CD4-positive, alpha-beta T cell (primary cell): ENCODE measurements around the gene RUNX3. TPM values are rescaled to one million over a fixed set of nuclear protein-coding genes. Genes with fewer than 3 reads are reported as not detected.

Source experiments
- ATAC-seq: fragments of 200-7000 bp; cut with Tn5 transposase; one replicate; pipeline ENCODE4 v1.10.0; 2022; ENCODE audit warnings: mild to moderate bottlenecking; ENCODE audit not compliant: poor library complexity
- CTCF ChIA-PET: fragments of 350-600 bp; sonication (Branson Sonifier 250); formaldehyde crosslinking; loops from one replicate; lab custom pipeline; 2021; ENCODE audit warnings: antibody characterized with exemption, inconsistent platforms; lab: Charles Lee
- POLR2A ChIA-PET: fragments of 350-600 bp; sonication (Branson Sonifier 250); formaldehyde crosslinking; loops from one replicate; lab custom pipeline; 2021; ENCODE audit warnings: antibody characterized with exemption, inconsistent platforms; lab: Charles Lee
- DNase-seq, 14 experiments: peaks; one replicate each; pipeline ENCODE4 v3.0.0-alpha.2; 2013 to 2020; ENCODE audit warnings: mixed read lengths in 2 of 14
- H3K27ac ChIP-seq, 2 donors: one replicate each; pipeline versions ENCODE4 v1.5.1 to v1.7.0; 2013; ENCODE audit warnings: low read length in 2 of 2, low read depth in 1 of 2, mild to moderate bottlenecking in 1 of 2
- H3K27me3 ChIP-seq, 2 experiments: 1 replicate in 1 of 2; 2 replicates in 1 of 2; pipeline versions ENCODE4 v1.6.1 to v1.7.0; 2013; ENCODE audit warnings: low read length in 2 of 2, control low read depth in 1 of 2, mild to moderate bottlenecking in 1 of 2, moderate library complexity in 1 of 2; ENCODE audit not compliant: insufficient read depth in 2 of 2, control insufficient read depth in 1 of 2
- H3K36me3 ChIP-seq: one replicate; pipeline ENCODE4 v1.6.1; 2013; ENCODE audit warnings: low read length, control low read depth; ENCODE audit not compliant: insufficient read depth
- H3K4me1 ChIP-seq: one replicate; pipeline ENCODE4 v1.6.1; 2013; ENCODE audit warnings: low read length, control low read depth; ENCODE audit not compliant: insufficient read depth
- H3K4me3 ChIP-seq: one replicate; pipeline ENCODE4 v1.5.1; 2013; ENCODE audit warnings: mild to moderate bottlenecking, low read length, moderate library complexity
- H3K9me3 ChIP-seq, 2 experiments: 1 replicate in 1 of 2; 2 replicates in 1 of 2; pipeline versions ENCODE4 v1.6.1 to v1.7.0; 2013; ENCODE audit warnings: low read length in 2 of 2, mild to moderate bottlenecking in 2 of 2, control low read depth in 1 of 2, moderate library complexity in 1 of 2; ENCODE audit not compliant: control insufficient read depth in 1 of 2, insufficient read depth in 1 of 2
- H3K27ac Mint-ChIP-seq: one replicate; pipeline ENCODE4 v1.8.0; 2020; ENCODE audit warnings: mixed read lengths
- H3K27me3 Mint-ChIP-seq: one replicate; pipeline ENCODE4 v1.8.0; 2021; ENCODE audit warnings: mixed read lengths
- H3K36me3 Mint-ChIP-seq: one replicate; pipeline ENCODE4 v1.8.0; 2021; ENCODE audit warnings: low read depth, mixed read lengths
- H3K4me1 Mint-ChIP-seq: one replicate; pipeline ENCODE4 v1.8.0; 2021; ENCODE audit warnings: low read depth, mixed read lengths
- H3K4me3 Mint-ChIP-seq: one replicate; pipeline ENCODE4 v1.8.0; 2020; ENCODE audit warnings: mild to moderate bottlenecking, mixed read lengths
- H3K9me3 Mint-ChIP-seq: one replicate; pipeline ENCODE4 v1.8.0; 2020; ENCODE audit warnings: mixed read lengths
- intact Hi-C, 2 experiments: fragments of 100-400 bp; cut with DNase I in 1 of 2; cut with micrococcal nuclease in 1 of 2; formaldehyde crosslinking; loops; one replicate each; pipeline versions ENCODE4 v1.15.1 to v1.9.0; 2023 to 2025; cut with DNase I, micrococcal nuclease
- total RNA-seq, 174 experiments: library from RNA in 2 of 174; stranded (reverse) in 2 of 174; gene quantifications; one replicate each; pipeline ENCODE4 v1.2.3 and lab custom pipeline; 2021 to 2026
- TF ChIP-seq, protein P1 (sequence below): fragments of 200-600 bp; IDR thresholded peaks from one replicate; pipeline ENCODE4 v1.8.0; 2022; ENCODE audit warnings: antibody characterized with exemption, mild to moderate bottlenecking

RUNX3 gene
- total RNA-seq, 2 experiments from 2014 or later: 202 to 209 TPM

DNA sequence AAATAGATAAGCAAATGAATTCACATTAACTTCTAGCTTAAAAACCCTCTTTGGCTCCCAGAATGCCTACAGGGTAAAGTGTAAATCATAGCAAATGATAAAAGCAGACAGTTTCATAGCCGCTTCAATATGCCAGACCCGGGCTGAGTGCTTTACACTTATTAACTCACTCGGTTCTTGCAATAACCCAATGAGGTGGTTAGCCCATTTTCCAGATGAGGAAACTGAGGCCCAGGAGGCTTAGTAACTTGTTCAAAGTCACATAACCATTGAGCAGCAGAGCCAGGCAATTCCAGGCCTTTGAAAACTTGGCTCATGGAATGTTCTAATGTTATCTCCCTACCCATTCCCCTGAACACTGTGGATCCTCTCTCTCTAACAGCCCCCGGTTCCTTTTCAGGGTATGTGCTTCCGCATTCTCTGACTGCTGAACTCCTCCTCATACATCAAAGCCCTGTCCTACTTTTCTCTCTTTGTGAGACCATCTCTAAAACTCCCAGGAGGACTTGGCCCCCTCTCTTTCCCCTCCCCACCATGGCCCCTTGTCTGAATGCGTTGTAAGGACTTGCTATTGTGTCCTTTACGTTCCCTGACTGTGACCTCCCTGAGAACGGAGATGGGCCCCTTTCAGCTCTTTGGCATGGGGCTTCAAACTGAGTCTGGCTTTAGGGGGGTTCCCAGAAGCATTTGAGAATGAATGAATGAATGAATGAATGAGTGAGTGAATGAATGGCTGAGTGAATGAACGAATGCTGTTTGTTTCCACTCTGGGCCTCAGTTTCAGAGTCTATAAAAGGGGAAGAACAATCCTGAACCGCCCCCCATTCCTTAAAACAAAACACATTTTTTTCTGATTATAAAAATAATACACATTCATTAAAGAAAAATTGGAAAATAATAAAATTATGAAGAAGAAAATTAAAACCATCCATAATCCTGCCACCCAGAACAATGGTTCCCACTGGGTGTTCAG lies 15.6 kb upstream of the RUNX3 start:
- no peaks in the 10 kb centered on the region for H3K27me3 Mint-ChIP-seq
- TF ChIP-seq, protein P1, sequence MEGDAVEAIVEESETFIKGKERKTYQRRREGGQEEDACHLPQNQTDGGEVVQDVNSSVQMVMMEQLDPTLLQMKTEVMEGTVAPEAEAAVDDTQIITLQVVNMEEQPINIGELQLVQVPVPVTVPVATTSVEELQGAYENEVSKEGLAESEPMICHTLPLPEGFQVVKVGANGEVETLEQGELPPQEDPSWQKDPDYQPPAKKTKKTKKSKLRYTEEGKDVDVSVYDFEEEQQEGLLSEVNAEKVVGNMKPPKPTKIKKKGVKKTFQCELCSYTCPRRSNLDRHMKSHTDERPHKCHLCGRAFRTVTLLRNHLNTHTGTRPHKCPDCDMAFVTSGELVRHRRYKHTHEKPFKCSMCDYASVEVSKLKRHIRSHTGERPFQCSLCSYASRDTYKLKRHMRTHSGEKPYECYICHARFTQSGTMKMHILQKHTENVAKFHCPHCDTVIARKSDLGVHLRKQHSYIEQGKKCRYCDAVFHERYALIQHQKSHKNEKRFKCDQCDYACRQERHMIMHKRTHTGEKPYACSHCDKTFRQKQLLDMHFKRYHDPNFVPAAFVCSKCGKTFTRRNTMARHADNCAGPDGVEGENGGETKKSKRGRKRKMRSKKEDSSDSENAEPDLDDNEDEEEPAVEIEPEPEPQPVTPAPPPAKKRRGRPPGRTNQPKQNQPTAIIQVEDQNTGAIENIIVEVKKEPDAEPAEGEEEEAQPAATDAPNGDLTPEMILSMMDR: no peak
- peaks cover 18% of the 10 kb centered on the region for H3K4me1 Mint-ChIP-seq
- DNase-seq: no peak
- CTCF ChIA-PET: interaction anchor here (1.2 to 1.8 kb wide), 2 partner anchors 11 to 15 kb away, joined by 3 to 4 read pairs; partner anchors contain the start of gene RUNX3
- H3K4me1 ChIP-seq: no peaks in the 10 kb centered on the region
- H3K27ac Mint-ChIP-seq: no peak overlapping the region
- H3K4me3 Mint-ChIP-seq: no peak overlapping the region
- H3K9me3 Mint-ChIP-seq: no peaks in the 10 kb centered on the region
- H3K27ac ChIP-seq: no peak overlapping the region
- no peaks in the 10 kb centered on the region for H3K36me3 ChIP-seq
- no peak for ATAC-seq
- intact Hi-C loops: no loop called here
- no peaks in the 10 kb centered on the region for H3K27me3 ChIP-seq
- no peak overlapping the region for H3K4me3 ChIP-seq
- POLR2A ChIA-PET: no interaction called here
- no peaks in the 10 kb centered on the region for H3K36me3 Mint-ChIP-seq
- no peaks in the 10 kb centered on the region for H3K9me3 ChIP-seq

DNA sequence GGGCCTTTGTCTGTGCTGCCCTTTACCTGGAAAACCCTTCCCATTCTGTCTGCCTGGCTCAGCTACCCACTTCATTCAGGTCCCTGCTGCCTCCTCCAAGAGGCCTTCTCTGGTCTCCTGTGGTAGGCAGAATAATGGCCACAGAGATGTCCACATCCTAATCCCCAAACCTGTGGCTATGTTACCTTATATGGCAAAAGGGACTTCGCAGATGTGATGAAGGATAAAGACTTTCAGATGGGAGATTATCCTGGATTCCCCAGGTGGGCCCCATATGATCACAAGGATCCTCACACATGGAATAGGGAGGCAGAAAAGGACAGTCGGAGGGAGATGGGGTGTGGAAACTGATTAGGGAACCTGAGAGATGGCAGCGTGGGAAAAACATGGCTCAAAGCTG lies 14.2 kb upstream of the RUNX3 start:
- H3K27me3 ChIP-seq: no peaks in the 10 kb centered on the region
- CTCF ChIA-PET: no interaction called here
- ATAC-seq: no peak
- no peaks in the 10 kb centered on the region for H3K4me1 ChIP-seq
- no peaks in the 10 kb centered on the region for H3K36me3 Mint-ChIP-seq
- no peaks in the 10 kb centered on the region for H3K36me3 ChIP-seq
- intact Hi-C loops: no loop called here
- POLR2A ChIA-PET: no interaction called here
- no peaks in the 10 kb centered on the region for H3K9me3 ChIP-seq
- no peaks in the 10 kb centered on the region for H3K27me3 Mint-ChIP-seq
- no peaks in the 10 kb centered on the region for H3K9me3 Mint-ChIP-seq
- no peak overlapping the region for H3K4me3 Mint-ChIP-seq
- TF ChIP-seq, protein P1: no peak
- H3K27ac ChIP-seq: no peak overlapping the region
- DNase-seq: no peak
- no peak overlapping the region for H3K4me3 ChIP-seq
- H3K27ac Mint-ChIP-seq: no peak overlapping the region
- peaks cover 18% of the 10 kb centered on the region for H3K4me1 Mint-ChIP-seq

DNA sequence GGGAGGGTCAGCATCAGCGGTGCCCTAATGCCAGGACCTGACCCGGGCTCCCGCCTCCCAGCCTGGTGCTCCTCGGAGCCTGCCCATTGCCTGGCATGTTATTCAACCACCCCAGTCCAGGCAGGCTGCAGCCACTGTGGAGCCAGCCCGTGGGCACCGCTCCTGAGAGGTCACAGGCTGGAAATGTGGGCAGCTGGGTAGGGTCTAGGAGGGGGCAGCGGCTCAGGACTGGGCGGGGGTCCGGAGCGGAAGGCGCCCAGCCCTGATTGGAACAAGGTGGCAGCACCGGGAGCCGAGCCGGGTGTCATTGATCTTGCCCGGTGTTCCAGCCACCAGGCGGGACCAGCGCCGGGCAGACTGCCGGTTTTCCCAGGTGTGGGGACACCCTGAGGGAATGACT lies 12.7 kb upstream of the RUNX3 start:
- Mint-ChIP-seq H3K4me3 (no peak overlapping the region), H3K4me1 (peaks cover 13% of the 10 kb centered on the region), H3K27me3 (no peaks in the 10 kb centered on the region), H3K36me3 (no peaks in the 10 kb centered on the region), H3K27ac (no peak overlapping the region), H3K9me3 (no peaks in the 10 kb centered on the region)
- CTCF ChIA-PET: interaction anchor here (2.7 kb wide), 1 partner anchor 10 kb away, joined by 8 read pairs; no protein-coding TSS in a partner anchor
- TF ChIP-seq, protein P1: no peak
- ATAC-seq (no peak), DNase-seq (no peak)
- POLR2A ChIA-PET: no interaction called here
- Histone ChIP-seq H3K27ac (no peak overlapping the region), H3K4me1 (no peaks in the 10 kb centered on the region), H3K36me3 (peaks cover 4% of the 10 kb centered on the region), H3K27me3 (no peaks in the 10 kb centered on the region), H3K9me3 (no peaks in the 10 kb centered on the region), H3K4me3 (no peak overlapping the region)
- intact Hi-C loops: no loop called here
